ENCODE measurements around the gene SOAT2.
A peak's percentile ranks its signal among the peaks of the same experiment; 100 is the strongest.
"Not testable (repeated sequence)": the region's sequence is repeated elsewhere in the genome, so short reads cannot be mapped to it uniquely, and the experiment has no call there.

SOAT2 gene

GRCh38 chr12:53159195-53159839, 56.0 kb downstream of the SOAT2 start:
- DNase-seq: peak; percentile 65

- DNase-seq: no peak
These were observed 56.7 kb downstream of the SOAT2 start for GRCh38 chr12:53160000-53160399.

- no peak for DNase-seq
These were observed 57.4 kb downstream of the SOAT2 start for GRCh38 chr12:53160673-53161072.

- DNase-seq: no peak
These were observed 58.0 kb downstream of the SOAT2 start for GRCh38 chr12:53161119-53161911.

GRCh38 chr12:53163008-53163407, 59.7 kb downstream of the SOAT2 start:
- DNase-seq: not testable (repeated sequence)

GRCh38 chr12:53166837-53167236, 63.6 kb downstream of the SOAT2 start:
- no peak for DNase-seq

GRCh38 chr12:53169644-53170043, 66.4 kb downstream of the SOAT2 start:
- DNase-seq: no peak

- no peak for DNase-seq
These were observed 66.9 kb downstream of the SOAT2 start for GRCh38 chr12:53170215-53170614.

GRCh38 chr12:53170876-53171724, 67.8 kb downstream of the SOAT2 start:
- no peak for DNase-seq

GRCh38 chr12:53171725-53172329, 68.5 kb downstream of the SOAT2 start:
- no peak for DNase-seq

- no peak for DNase-seq
These were observed 69.1 kb downstream of the SOAT2 start for GRCh38 chr12:53172352-53172751.

GRCh38 chr12:53173085-53173715, 69.9 kb downstream of the SOAT2 start:
- no peak for DNase-seq

Data from NCI-H774 (cell line).